H1 (cell line): ENCODE data around the gene QSOX2. TPM values are rescaled to one million over a fixed set of nuclear protein-coding genes. Genes with fewer than 3 reads are reported as not detected.
A peak's percentile ranks its signal among the peaks of the same experiment; 100 is the strongest.

Experiments used
- CTCF ChIA-PET: fragments of 300-600 bp; sonication (Branson Sonifier 250); formaldehyde crosslinking; loops from one replicate; lab custom pipeline; 2021; ENCODE audit not compliant: partially characterized antibody; lab: Charles Lee
- POLR2A ChIA-PET: fragments of 300-600 bp; sonication (Branson Sonifier 250); formaldehyde crosslinking; loops from one replicate; lab custom pipeline; 2021; ENCODE audit warnings: inconsistent platforms; ENCODE audit not compliant: partially characterized antibody; lab: Charles Lee
- DNase-seq, 2 experiments: peaks; one replicate each; pipeline versions ENCODE4 v3.0.0 to v3.0.0-alpha.2; 2010 to 2022; ENCODE audit warnings: low spot score in 2 of 2, low read depth in 1 of 2, mixed read lengths in 1 of 2
- FAIRE-seq: peaks from 2 replicates; lab custom pipeline; 2011; peaks lifted over from hg19 to GRCh38; lab: Jason Lieb, UNC
- H2AFZ ChIP-seq: 2 replicates; pipeline ENCODE4 v1.8.1; 2012; ENCODE audit warnings: low read length, inconsistent platforms
- H2AK5ac ChIP-seq: 2 replicates; pipeline ENCODE4 v1.6.1; 2013; ENCODE audit warnings: low read depth, low read length
- H2BK120ac ChIP-seq: replicated peaks from 2 replicates; pipeline ENCODE3; 2013; ENCODE audit warnings: low read depth, low read length, inconsistent platforms
- H2BK12ac ChIP-seq: 2 replicates; pipeline ENCODE4 v1.6.1; 2013; ENCODE audit warnings: low read depth, low read length
- H2BK15ac ChIP-seq: 2 replicates; pipeline ENCODE4 v1.6.1; 2013; ENCODE audit warnings: low read length
- H2BK20ac ChIP-seq: 2 replicates; pipeline ENCODE4 v1.6.1; 2013; ENCODE audit warnings: low read length
- H2BK5ac ChIP-seq: 2 replicates; pipeline ENCODE4 v1.6.1; 2013; ENCODE audit warnings: low read depth, low read length
- H3K14ac ChIP-seq: 2 replicates; pipeline ENCODE4 v1.6.1; 2013; ENCODE audit warnings: inconsistent platforms; ENCODE audit not compliant: insufficient read length
- H3K18ac ChIP-seq: 2 replicates; pipeline ENCODE4 v1.6.1; 2013; ENCODE audit warnings: low read length; ENCODE audit errors: extremely low read depth
- H3K23ac ChIP-seq: 2 replicates; pipeline ENCODE4 v1.6.1; 2013; ENCODE audit warnings: inconsistent platforms; ENCODE audit not compliant: insufficient read length
- H3K23me2 ChIP-seq: 2 replicates; pipeline ENCODE4 v1.6.1; 2013; ENCODE audit warnings: low read depth, low read length
- H3K27ac ChIP-seq: 2 replicates; pipeline ENCODE4 v1.6.1; 2011; ENCODE audit warnings: low read depth, low read length, inconsistent platforms
- H3K27me3 ChIP-seq, 4 experiments: replicated peaks in 1 of 4; 1 replicate in 1 of 4; 2 replicates in 3 of 4; pipeline versions ENCODE4 v1.6.1 to v1.8.1; 2011 to 2013; ENCODE audit warnings: low read length in 3 of 4, mild to moderate bottlenecking in 3 of 4, inconsistent platforms in 2 of 4, mixed read lengths in 2 of 4, moderate library complexity in 1 of 4; ENCODE audit not compliant: control insufficient read depth in 3 of 4, insufficient read depth in 3 of 4; ENCODE audit errors: extremely low read depth in 1 of 4
- H3K36me3 ChIP-seq, 4 experiments: 2 replicates each; pipeline versions ENCODE4 v1.6.1 to v1.8.1; 2011 to 2013; ENCODE audit warnings: mild to moderate bottlenecking in 4 of 4, low read length in 3 of 4, moderate library complexity in 2 of 4, control low read depth in 1 of 4, inconsistent platforms in 1 of 4; ENCODE audit not compliant: insufficient read depth in 4 of 4, control insufficient read depth in 2 of 4
- H3K4ac ChIP-seq: replicated peaks from 2 replicates; pipeline ENCODE3; 2013; ENCODE audit warnings: low read length, low read depth, mixed read lengths, inconsistent platforms; ENCODE audit not compliant: insufficient read length
- H3K4me1 ChIP-seq, 4 experiments: replicated peaks in 1 of 4; 1 replicate in 1 of 4; 2 replicates in 3 of 4; pipeline versions ENCODE4 v1.6.1 to v1.8.1; 2011 to 2013; ENCODE audit warnings: low read length in 3 of 4, inconsistent platforms in 2 of 4, mixed read lengths in 1 of 4; ENCODE audit not compliant: insufficient read depth in 4 of 4, control insufficient read depth in 3 of 4
- H3K4me2 ChIP-seq, 2 experiments: 2 replicates each; pipeline versions ENCODE4 v1.6.1 to v1.8.1; 2011 to 2013; ENCODE audit warnings: low read depth in 2 of 2, low read length in 2 of 2, control low read depth in 1 of 2, inconsistent platforms in 1 of 2, mild to moderate bottlenecking in 1 of 2; ENCODE audit not compliant: insufficient read depth in 1 of 2
- H3K4me3 ChIP-seq, 4 experiments: fragments of 200-600, 300-600 bp in 1 of 4; sonication (generic), shearing (Covaris generic), sonication (Bioruptor Twin) in 1 of 4; 2 replicates each; pipeline versions ENCODE4 v1.5.1 to v1.8.1; 2011 to 2016; ENCODE audit warnings: low read length in 4 of 4, low read depth in 3 of 4, control low read depth in 2 of 4, inconsistent platforms in 2 of 4, mild to moderate bottlenecking in 2 of 4, mixed read lengths in 1 of 4, moderate library complexity in 1 of 4; ENCODE audit not compliant: insufficient read depth in 2 of 4; ENCODE audit errors: extremely low read depth in 1 of 4
- H3K56ac ChIP-seq: replicated peaks from 2 replicates; pipeline ENCODE3; 2013; ENCODE audit warnings: low read depth, mild to moderate bottlenecking, mixed read lengths, low read length, inconsistent platforms; ENCODE audit not compliant: insufficient read length
- H3K79me1 ChIP-seq: 2 replicates; pipeline ENCODE4 v1.6.1; 2013; ENCODE audit warnings: low read depth, low read length, control low read depth
- H3K79me2 ChIP-seq, 2 experiments: 2 replicates each; pipeline versions ENCODE4 v1.6.1 to v1.8.1; 2012 to 2013; ENCODE audit warnings: low read length in 2 of 2, mild to moderate bottlenecking in 2 of 2, inconsistent platforms in 1 of 2; ENCODE audit not compliant: insufficient read depth in 2 of 2, control insufficient read depth in 1 of 2
- H3K9ac ChIP-seq, 4 experiments: replicated peaks in 1 of 4; 1 replicate in 1 of 4; 2 replicates in 3 of 4; pipeline versions ENCODE4 v1.6.1 to v1.8.1; 2011 to 2013; ENCODE audit warnings: low read depth in 3 of 4, low read length in 3 of 4, control low read depth in 2 of 4, mild to moderate bottlenecking in 2 of 4, moderate library complexity in 2 of 4, inconsistent platforms in 1 of 4; ENCODE audit errors: extremely low read depth in 1 of 4
- H3K9me3 ChIP-seq, 2 experiments: 2 replicates each; pipeline versions ENCODE4 v1.6.1 to v1.8.1; 2012 to 2013; ENCODE audit warnings: mild to moderate bottlenecking in 2 of 2, moderate library complexity in 2 of 2, control low read depth in 1 of 2, inconsistent platforms in 1 of 2, low read depth in 1 of 2, low read length in 1 of 2, mixed read lengths in 1 of 2; ENCODE audit not compliant: insufficient read depth in 2 of 2
- H4K20me1 ChIP-seq, 2 experiments: replicated peaks in 1 of 2; 2 replicates each; pipeline versions ENCODE3 to v1.8.1; 2011 to 2013; ENCODE audit warnings: inconsistent platforms in 2 of 2, low read length in 2 of 2, mild to moderate bottlenecking in 1 of 2; ENCODE audit not compliant: insufficient read depth in 2 of 2, control insufficient read depth in 1 of 2
- H4K5ac ChIP-seq: 2 replicates; pipeline ENCODE4 v1.6.1; 2013; ENCODE audit warnings: low read length, low read depth, mixed read lengths, inconsistent platforms; ENCODE audit not compliant: insufficient read length
- H4K8ac ChIP-seq: 2 replicates; pipeline ENCODE4 v1.8.0; 2013; ENCODE audit warnings: mild to moderate bottlenecking, moderate library complexity, low read length, inconsistent platforms; ENCODE audit not compliant: insufficient read depth; ENCODE audit errors: extremely low read depth
- H4K91ac ChIP-seq: replicated peaks from 2 replicates; pipeline ENCODE3; 2013; ENCODE audit warnings: low read length, mixed read lengths, inconsistent platforms; ENCODE audit not compliant: insufficient read length
- WGBS, 2 experiments: shearing (Covaris generic) in 1 of 2; methylation state at CpG; one replicate each; pipeline versions ENCODE4 v1.1.6 to v1.1.7; 2013 to 2015; ENCODE audit warnings: low lambda C conversion rate in 2 of 2, mixed read lengths in 2 of 2, inconsistent platforms in 1 of 2, low coverage in 1 of 2, missing lambda C conversion rate in 1 of 2; ENCODE audit not compliant: insufficient replicate concordance in 2 of 2, insufficient coverage in 1 of 2, insufficient read length in 1 of 2; ENCODE audit errors: extremely low coverage in 1 of 2, missing lambda C conversion rate in 1 of 2; 5-methylcytosine and 5-hydroxymethylcytosine counted together
- polyA plus RNA-seq, 7 experiments: library from polyadenylated mRNA; depleted of rRNA in 3 of 7; stranded (reverse) in 5 of 7; unstranded in 2 of 7; fragments of >200 nt in 5 of 7; fragments of 200-250 nt in 2 of 7; gene quantifications; 1 replicate in 5 of 7; 2 replicates in 1 of 7; 4 replicates in 1 of 7; pipeline versions ENCODE4 v1.2.1 to v1.2.3, GENCODE V29; 2011 to 2013; ENCODE audit warnings: missing spikeins in 2 of 7, mixed read lengths in 2 of 7
- total RNA-seq: library from RNA; stranded (reverse); fragmentation: NEBNext Ultra II Directional; extraction: Animal tissue kit (Norgen Biotek cat#: 25700); gene quantifications from 2 replicates; pipeline ENCODE4 v1.2.1, GENCODE V29; 2021

The QSOX2 gene
- total and polyA plus RNA-seq, 2 of the 8 experiments (the other 6 are each of a cell fraction or from before 2014, with no cell fraction given): 18.0 to 28.6 TPM

GRCh38 chr9:136189394-136190236, 56.0 kb downstream of the QSOX2 start:
- Histone ChIP-seq H4K20me1 (peaks cover 2 to 6% of the 10 kb centered on the region in 2 experiments), H3K27me3 (peaks cover 33 to 49% (median 46%) of the 10 kb centered on the region in 4 experiments), H4K5ac (no peak overlapping the region), H2BK20ac (no peak overlapping the region), H3K79me1 (no peaks in the 10 kb centered on the region), H3K56ac (no peak overlapping the region), H2BK12ac (no peak overlapping the region), H3K79me2 (no peaks in the 10 kb centered on the region), H3K23me2 (peaks cover 3% of the 10 kb centered on the region; the same call in 1 of the 2 replicates), H3K18ac (no peak overlapping the region), H3K4me2 (no peak overlapping the region; a peak in 1 of 4 replicates), H2AK5ac (no peak overlapping the region), H2BK5ac (no peak overlapping the region), H2BK15ac (no peak overlapping the region), H2AFZ (no peak overlapping the region), H3K9me3 (no peaks in the 10 kb centered on the region), H2BK120ac (no peak overlapping the region), H3K4ac (no peak overlapping the region), H3K14ac (no peak overlapping the region), H4K8ac (no peak overlapping the region), H3K36me3 (peaks cover 0 to 7% (median 0%) of the 10 kb centered on the region in 4 experiments; a peak in 1 of 8 replicates), H3K23ac (no peak overlapping the region), H3K9ac (no peak overlapping the region), H3K4me1 (peaks cover 0 to 11% (median 6%) of the 10 kb centered on the region in 4 experiments; a peak in 5 of 7 replicates), H4K91ac (no peak overlapping the region), H3K4me3 (no peak overlapping the region), H3K27ac (no peak overlapping the region)
- ChIA-PET POLR2A (interaction anchor here (1.0 to 1.1 kb wide), 3 partner anchors 12 to 52 kb away, joined by 3 to 4 read pairs (median 3); no protein-coding TSS in a partner anchor), CTCF (interaction anchor here (0.8 to 3.5 kb wide), 6 partner anchors 11 to 48 kb away, joined by 3 to 18 read pairs (median 4); no protein-coding TSS in a partner anchor)
- WGBS, 2 experiments: 72% methylated on average over 18 of the region's 28 CpGs; no CpG with 5 or more reads in 1 of the 2 experiments
- no peak for FAIRE-seq
- peak in 1 of 2 experiments; percentile 50 for DNase-seq
